Smooth muscle cell (in vitro differentiated cells): Measurements from ENCODE around the gene EMILIN3. TPM values are rescaled to one million over a fixed set of nuclear protein-coding genes. Genes with fewer than 3 reads are reported as not detected.

ENCODE experiments used
- DNase-seq: peaks from one replicate; lab custom pipeline; 2025; ENCODE audit not compliant: unreplicated experiment; lab: John Stamatoyannopoulos, UW
- H2AFZ ChIP-seq: fragments of 200-600 bp; sonication (generic); 2 replicates; pipeline ENCODE4 v1.6.0; 2016; ENCODE audit warnings: antibody characterized with exemption, low read depth, mild to moderate bottlenecking
- H3F3A ChIP-seq: fragments of 200-600 bp; sonication (generic); 2 replicates; pipeline ENCODE4 v1.6.0; 2017; ENCODE audit warnings: antibody characterized with exemption, low read depth
- H3K27ac ChIP-seq: fragments of 200-600 bp; sonication (generic); 2 replicates; pipeline ENCODE4 v1.5.1; 2016; ENCODE audit warnings: low read depth, mild to moderate bottlenecking
- H3K27me3 ChIP-seq: fragments of 200-600 bp; sonication (generic); 2 replicates; pipeline ENCODE4 v1.6.1; 2016; ENCODE audit warnings: low read depth, mild to moderate bottlenecking
- H3K36me3 ChIP-seq: fragments of 200-600 bp; sonication (generic); 2 replicates; pipeline ENCODE4 v1.5.1; 2016; ENCODE audit warnings: low read depth
- H3K4me1 ChIP-seq: fragments of 200-600 bp; sonication (generic); 2 replicates; pipeline ENCODE4 v1.5.1; 2016; ENCODE audit warnings: low read depth
- H3K4me2 ChIP-seq: fragments of 200-600 bp; sonication (generic); 2 replicates; pipeline ENCODE4 v1.6.0; 2016; ENCODE audit warnings: mild to moderate bottlenecking
- H3K4me3 ChIP-seq: fragments of 200-600 bp; sonication (generic); 2 replicates; pipeline ENCODE4 v1.5.1; 2016; ENCODE audit warnings: mild to moderate bottlenecking
- H3K79me2 ChIP-seq: fragments of 200-600 bp; sonication (generic); 2 replicates; pipeline ENCODE4 v1.6.0; 2016; ENCODE audit warnings: low read depth, mild to moderate bottlenecking
- H3K9ac ChIP-seq: fragments of 200-600 bp; sonication (generic); 2 replicates; pipeline ENCODE4 v1.6.0; 2016; ENCODE audit warnings: low read depth
- H3K9me3 ChIP-seq: fragments of 200-600 bp; sonication (generic); replicated peaks from 2 replicates; pipeline ENCODE4 v1.5.1; 2016; ENCODE audit warnings: low read depth
- H4K20me1 ChIP-seq: fragments of 200-600 bp; sonication (generic); 2 replicates; pipeline ENCODE4 v1.6.0; 2016; ENCODE audit warnings: low read depth
- WGBS: methylation state at CpG from one replicate; pipeline ENCODE4 v1.1.7; 2016; ENCODE audit warnings: low lambda C conversion rate; 5-methylcytosine and 5-hydroxymethylcytosine counted together
- polyA plus RNA-seq: library from polyadenylated mRNA; unstranded; fragments of >200 nt; fragmentation: Nextera tagmentation; extraction: Ambion mirVana; gene quantifications from 2 replicates; pipeline ENCODE4 v1.2.1, GENCODE V29; 2016
- total RNA-seq: library from RNA; depleted of rRNA; stranded (reverse); fragments of >200 nt; gene quantifications from 2 replicates; pipeline ENCODE4 v1.2.3, GENCODE V29; 2014
- TF ChIP-seq, protein P1 (sequence below): fragments of 200-600 bp; sonication (generic); IDR thresholded peaks from 2 replicates; pipeline ENCODE4 v1.5.1; 2017; ENCODE audit warnings: borderline replicate concordance, mild to moderate bottlenecking, antibody characterized with exemption; ENCODE audit not compliant: insufficient read depth, poor library complexity, severe bottlenecking

Gene EMILIN3
- total and polyA plus RNA-seq, 2 experiments from 2014 or later = 0.18 to 0.36 TPM

DNA sequence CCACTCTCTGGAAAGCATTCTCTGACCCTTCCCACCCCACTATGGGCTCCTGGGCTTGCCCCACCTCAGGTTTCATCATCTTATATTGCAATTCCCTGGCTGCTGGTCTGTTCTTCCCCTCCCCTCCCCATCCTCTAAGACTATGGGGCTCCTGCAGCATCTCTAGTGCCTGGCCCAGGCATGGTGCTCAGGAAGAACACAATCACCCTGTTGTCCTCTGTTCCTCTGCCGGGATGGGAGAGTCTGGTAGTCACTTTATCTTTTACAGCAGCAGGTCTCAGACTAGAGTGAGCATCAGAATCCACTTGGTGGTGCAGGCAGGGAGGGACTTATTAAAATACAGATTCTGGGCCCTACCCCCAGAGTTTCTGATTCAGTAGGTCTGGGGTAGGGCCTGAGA lies 31.0 kb downstream of the EMILIN3 start:
- DNase-seq = no peak

DNA sequence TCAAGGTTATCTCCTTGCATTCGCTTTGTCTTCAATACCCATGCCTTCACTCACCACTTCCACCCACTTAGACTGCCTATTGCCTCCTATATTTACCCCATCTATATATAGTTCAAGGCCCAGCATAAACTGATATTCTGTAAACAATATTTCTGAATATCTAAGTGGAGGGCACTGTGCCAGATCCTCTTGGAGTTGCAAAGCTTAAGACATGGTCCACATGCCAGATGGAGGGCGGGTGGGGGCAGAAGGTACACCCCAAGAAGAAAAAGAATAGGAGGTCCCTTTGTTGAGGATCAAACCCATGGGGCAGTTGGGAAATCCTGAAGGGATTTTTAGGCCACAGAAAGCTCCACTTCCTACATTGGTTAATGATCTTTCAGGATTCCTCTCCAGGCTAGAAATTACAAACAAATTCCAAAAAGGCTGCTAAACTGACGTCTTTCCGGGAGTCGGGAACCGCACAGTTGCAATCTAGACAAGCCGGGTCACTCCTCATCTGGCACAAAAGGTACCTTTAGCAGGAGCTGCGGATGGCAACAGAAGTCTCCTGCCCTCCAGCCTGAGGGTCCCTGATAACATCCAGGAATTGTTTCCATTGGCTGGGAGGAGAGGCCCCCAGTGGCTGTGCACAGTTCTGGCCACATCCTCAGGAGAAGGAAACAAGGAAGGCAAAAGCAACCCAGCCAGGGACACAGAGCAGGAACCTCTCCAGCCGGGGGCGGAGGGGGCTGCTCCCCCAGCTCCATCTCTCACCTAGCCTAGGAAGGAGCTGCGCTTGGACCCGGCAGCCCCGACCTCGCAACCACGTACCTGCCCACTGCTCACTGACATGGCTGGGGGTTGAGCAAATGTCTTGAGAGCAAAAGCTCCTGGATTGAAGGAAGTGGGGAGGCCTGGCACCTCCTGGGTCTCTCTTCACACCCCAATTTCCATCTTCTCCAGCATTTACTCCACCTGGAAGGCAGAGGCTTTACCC lies 31.9 kb downstream of the EMILIN3 start:
- Histone ChIP-seq H3K27ac (no peak overlapping the region), H3K4me1 (peaks cover 2% of the 10 kb centered on the region), H3K4me2 (no peak overlapping the region), H3K27me3 (no peaks in the 10 kb centered on the region), H3K9me3 (no peaks in the 10 kb centered on the region), H4K20me1 (no peaks in the 10 kb centered on the region), H3K4me3 (no peak overlapping the region), H2AFZ (no peak overlapping the region), H3K9ac (no peak overlapping the region), H3K36me3 (no peaks in the 10 kb centered on the region), H3F3A (peaks cover 4% of the 10 kb centered on the region), H3K79me2 (no peaks in the 10 kb centered on the region)
- WGBS = 95% methylated on average over 15 of the region's 15 CpGs
- DNase-seq = no peak
- TF ChIP-seq, protein P1, sequence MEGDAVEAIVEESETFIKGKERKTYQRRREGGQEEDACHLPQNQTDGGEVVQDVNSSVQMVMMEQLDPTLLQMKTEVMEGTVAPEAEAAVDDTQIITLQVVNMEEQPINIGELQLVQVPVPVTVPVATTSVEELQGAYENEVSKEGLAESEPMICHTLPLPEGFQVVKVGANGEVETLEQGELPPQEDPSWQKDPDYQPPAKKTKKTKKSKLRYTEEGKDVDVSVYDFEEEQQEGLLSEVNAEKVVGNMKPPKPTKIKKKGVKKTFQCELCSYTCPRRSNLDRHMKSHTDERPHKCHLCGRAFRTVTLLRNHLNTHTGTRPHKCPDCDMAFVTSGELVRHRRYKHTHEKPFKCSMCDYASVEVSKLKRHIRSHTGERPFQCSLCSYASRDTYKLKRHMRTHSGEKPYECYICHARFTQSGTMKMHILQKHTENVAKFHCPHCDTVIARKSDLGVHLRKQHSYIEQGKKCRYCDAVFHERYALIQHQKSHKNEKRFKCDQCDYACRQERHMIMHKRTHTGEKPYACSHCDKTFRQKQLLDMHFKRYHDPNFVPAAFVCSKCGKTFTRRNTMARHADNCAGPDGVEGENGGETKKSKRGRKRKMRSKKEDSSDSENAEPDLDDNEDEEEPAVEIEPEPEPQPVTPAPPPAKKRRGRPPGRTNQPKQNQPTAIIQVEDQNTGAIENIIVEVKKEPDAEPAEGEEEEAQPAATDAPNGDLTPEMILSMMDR = no peak

More for the DNA sequence above, 31.0 kb downstream of the EMILIN3 start:
- TF ChIP-seq, protein P1 = no peak
- Histone ChIP-seq H2AFZ (no peak overlapping the region), H4K20me1 (no peaks in the 10 kb centered on the region), H3K4me2 (no peak overlapping the region), H3K79me2 (no peaks in the 10 kb centered on the region), H3K27me3 (no peaks in the 10 kb centered on the region), H3K36me3 (no peaks in the 10 kb centered on the region), H3K4me1 (peaks cover 4% of the 10 kb centered on the region), H3K9me3 (no peaks in the 10 kb centered on the region), H3F3A (no peaks in the 10 kb centered on the region), H3K27ac (no peak overlapping the region), H3K4me3 (no peak overlapping the region), H3K9ac (no peak overlapping the region)
- WGBS = 75% methylated on average over 1 of the region's 1 CpG

DNA sequence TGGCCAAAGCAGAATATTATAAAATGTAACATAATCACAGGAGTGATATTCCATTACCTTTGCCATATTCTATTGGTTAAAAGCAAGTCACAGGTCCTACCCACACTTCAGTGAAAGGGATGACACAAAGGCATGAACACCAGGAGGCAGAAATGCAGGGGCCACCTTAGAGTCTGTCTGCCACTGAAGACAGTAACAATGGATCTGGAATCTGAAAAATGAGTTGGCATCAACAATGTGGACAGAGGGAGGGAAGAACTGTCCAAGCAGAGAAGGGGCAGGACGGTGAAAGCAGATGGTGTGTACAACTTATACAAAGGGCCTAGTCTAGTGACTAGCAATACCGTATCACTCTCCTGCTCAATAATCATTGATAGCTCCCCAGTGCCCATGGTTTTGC lies 32.6 kb downstream of the EMILIN3 start:
- Histone ChIP-seq H3K9ac (no peak overlapping the region), H2AFZ (no peak overlapping the region), H3K4me2 (no peak overlapping the region), H3K9me3 (no peaks in the 10 kb centered on the region), H3F3A (peaks cover 6% of the 10 kb centered on the region), H3K36me3 (no peaks in the 10 kb centered on the region), H4K20me1 (no peaks in the 10 kb centered on the region), H3K79me2 (no peaks in the 10 kb centered on the region), H3K27me3 (no peaks in the 10 kb centered on the region), H3K27ac (no peak overlapping the region), H3K4me3 (no peak overlapping the region), H3K4me1 (peaks cover 1% of the 10 kb centered on the region)
- DNase-seq = no peak
- TF ChIP-seq, protein P1 = no peak
- WGBS = 95% methylated on average over 2 of the region's 2 CpGs
